HFF-Myc (cell line): ENCODE data around the gene FAF1.

Experiments
- DNase-seq: peaks from one replicate; pipeline ENCODE4 v3.0.0-alpha.2; 2011; ENCODE audit warnings: low read depth; ENCODE audit errors: extremely low read depth
- H3K4me3 ChIP-seq: replicated peaks from 2 replicates; pipeline ENCODE4 v1.5.1; 2011; ENCODE audit warnings: low read depth, mild to moderate bottlenecking, control low read depth, low read length
- CTCF ChIP-seq: IDR thresholded peaks from 2 replicates; pipeline ENCODE4 v1.5.1; 2012; ENCODE audit warnings: mild to moderate bottlenecking, low read depth, low read length, control low read depth; ENCODE audit errors: missing control alignments

FAF1 gene

DNA sequence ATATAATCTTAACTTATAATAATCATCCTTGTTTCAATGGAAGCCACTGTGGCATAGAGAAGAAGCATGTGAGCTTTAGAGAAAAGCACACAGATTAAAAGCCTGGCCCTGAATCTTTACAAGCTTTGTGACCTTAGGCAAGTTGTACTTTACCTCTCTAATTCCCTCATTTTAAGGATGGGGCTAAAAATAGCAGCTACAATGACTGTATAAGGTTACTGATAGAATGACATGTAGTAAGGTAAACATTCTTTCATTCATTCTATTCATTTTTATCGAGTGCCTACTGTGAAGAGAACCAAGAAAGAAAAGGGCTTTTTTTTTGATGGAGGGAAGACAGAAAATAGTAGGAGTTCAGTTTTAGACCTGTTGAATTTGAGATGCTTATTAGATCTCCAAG, 35.6 kb upstream of the FAF1 start:
- no peak for DNase-seq
- no peak overlapping the region for H3K4me3 ChIP-seq
- no peak for TF ChIP-seq CTCF

GRCh38 chr1:50994997-50995396, 34.9 kb upstream of the FAF1 start:
- no peak for TF ChIP-seq CTCF
- no peak for DNase-seq

GRCh38 chr1:50993645-50994044, 33.6 kb upstream of the FAF1 start:
- no peak for TF ChIP-seq CTCF
- H3K4me3 ChIP-seq: no peak overlapping the region

More at GRCh38 chr1:50994997-50995396, 34.9 kb upstream of the FAF1 start:
- no peak overlapping the region for H3K4me3 ChIP-seq

DNA sequence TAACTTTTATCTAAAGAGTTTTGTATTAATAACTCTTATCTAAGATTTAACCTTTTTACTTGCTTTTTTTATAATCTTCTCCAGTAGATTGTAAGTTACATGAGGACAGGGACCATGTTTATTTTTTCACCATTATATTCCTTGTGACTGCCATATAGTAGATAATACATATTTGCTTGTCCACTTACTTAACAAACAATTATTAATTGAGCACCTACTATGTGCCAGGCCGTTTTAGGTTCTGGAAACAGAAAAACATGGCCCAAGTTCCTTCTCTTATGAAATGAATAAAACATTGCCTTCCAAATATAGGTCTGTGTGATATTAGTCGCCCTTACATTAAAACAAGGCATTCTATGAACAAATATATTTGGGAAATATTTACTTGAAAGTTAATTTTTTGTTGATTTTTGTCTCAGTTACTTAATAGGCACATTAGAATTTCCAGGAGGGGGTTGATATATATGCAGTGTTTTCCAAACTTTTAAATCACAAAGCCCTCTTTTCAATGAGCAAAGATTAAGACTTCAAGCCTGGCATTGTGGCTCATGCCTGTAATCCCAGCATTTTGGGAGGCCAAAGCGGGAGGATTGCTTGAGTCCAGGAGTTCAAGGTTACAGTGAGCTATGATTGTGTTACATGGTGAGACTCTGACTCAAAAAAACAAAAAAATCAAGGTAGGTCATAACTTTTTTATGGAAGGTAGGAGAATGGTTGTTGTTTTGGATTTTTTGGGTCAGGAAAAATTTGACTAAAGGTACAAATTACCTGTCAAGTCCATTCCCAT, 32.7 kb upstream of the FAF1 start:
- no peak for DNase-seq
- no peak for TF ChIP-seq CTCF
- no peak overlapping the region for H3K4me3 ChIP-seq

More at GRCh38 chr1:50993645-50994044, 33.6 kb upstream of the FAF1 start:
- DNase-seq: no peak

- no peak for TF ChIP-seq CTCF
- DNase-seq: no peak
- H3K4me3 ChIP-seq: no peak overlapping the region
These were observed 29.6 kb upstream of the FAF1 start for GRCh38 chr1:50989694-50990093.

DNA sequence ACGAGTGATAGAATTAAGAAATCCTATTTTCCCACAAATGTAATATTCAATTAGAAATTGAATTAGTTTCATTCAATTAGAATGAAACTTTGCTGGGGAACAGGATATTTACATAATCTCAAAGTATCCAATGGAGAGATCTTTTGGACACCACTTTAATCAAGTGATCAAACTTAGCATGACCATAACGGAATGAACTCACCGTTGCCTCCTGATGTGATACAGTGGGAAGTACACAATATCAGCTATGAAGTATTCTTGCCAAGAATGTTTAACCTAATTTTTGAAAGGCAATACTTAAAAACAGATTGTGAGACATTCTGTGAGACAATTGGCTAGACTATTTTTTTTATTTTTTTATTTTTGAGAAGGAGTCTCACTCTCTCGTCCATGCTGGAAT, 26.6 kb upstream of the FAF1 start:
- no peak overlapping the region for H3K4me3 ChIP-seq
- no peak for TF ChIP-seq CTCF

DNA sequence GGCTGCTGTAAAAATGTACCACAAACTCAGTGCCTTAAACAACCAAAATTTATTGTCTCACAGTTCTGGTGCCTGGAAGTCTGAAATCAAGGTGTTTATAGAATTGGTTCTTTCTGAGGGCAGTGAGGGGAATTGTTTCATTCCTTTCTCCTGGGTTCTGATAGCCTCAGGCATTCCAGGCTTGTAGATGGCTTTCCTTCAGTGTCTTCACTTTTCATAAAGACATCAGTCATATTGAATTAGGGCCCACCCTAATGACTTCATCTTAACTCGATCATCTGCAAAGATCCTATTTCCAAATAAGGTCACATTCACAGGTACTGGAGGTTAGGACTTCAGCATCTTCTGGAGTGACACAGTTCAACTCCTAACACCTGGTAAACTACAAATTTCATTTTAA, 25.0 kb upstream of the FAF1 start:
- TF ChIP-seq CTCF: no peak
- H3K4me3 ChIP-seq: no peak overlapping the region
- DNase-seq: no peak

More for the DNA sequence above, 26.6 kb upstream of the FAF1 start:
- DNase-seq: no peak
